RCC 7860 (cell line): ENCODE measurements around the gene ERMARD.

Source experiments
- DNase-seq: peaks from one replicate; pipeline ENCODE4 v3.0.0-alpha.2; 2015; ENCODE audit warnings: low spot score
- FAIRE-seq: peaks from 2 replicates; lab custom pipeline; 2012; peaks lifted over from hg19 to GRCh38; lab: Jason Lieb, UNC

Gene ERMARD

DNA sequence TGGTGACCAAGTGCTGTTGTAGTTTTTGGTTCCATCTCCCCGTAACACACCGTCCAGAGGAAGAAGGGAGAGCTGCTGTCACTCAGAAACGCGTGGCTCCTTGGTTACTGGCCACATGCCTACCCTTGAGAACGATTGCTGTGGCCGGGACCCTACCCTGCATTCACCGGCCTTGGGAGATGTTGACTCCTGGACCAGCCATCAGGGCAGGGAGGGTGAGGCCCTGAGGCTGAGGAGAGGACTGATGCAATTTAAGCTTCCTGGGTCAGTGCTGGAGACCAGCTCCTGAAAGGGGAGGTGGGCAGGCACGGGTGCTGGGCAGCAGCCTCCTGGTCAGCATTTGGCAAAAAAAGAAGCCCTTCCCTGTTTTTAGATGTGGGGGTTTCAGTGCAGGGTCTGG, 31.5 kb downstream of the ERMARD start:
- no peak for FAIRE-seq
- DNase-seq: no peak

DNA sequence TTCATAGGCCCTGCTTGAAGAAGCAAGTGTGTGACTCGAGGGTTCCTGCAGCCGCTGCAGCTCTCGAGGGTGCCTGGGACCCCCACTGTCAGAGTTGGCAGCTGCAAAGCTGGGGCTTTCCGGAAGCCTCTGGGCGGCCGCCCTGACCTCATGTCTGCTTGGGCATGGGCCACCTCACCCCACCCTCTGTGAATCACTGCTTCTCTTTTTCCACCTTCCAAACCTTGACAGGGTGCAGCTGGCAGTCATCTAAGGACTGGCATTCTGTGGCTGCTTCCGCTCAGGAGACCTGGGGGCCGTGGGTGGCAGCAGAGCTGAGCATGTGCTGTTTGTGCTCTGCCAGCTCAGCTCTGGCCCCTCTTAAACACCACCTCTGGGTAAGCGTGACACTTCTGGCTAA, 32.0 kb downstream of the ERMARD start:
- no peak for DNase-seq

DNA sequence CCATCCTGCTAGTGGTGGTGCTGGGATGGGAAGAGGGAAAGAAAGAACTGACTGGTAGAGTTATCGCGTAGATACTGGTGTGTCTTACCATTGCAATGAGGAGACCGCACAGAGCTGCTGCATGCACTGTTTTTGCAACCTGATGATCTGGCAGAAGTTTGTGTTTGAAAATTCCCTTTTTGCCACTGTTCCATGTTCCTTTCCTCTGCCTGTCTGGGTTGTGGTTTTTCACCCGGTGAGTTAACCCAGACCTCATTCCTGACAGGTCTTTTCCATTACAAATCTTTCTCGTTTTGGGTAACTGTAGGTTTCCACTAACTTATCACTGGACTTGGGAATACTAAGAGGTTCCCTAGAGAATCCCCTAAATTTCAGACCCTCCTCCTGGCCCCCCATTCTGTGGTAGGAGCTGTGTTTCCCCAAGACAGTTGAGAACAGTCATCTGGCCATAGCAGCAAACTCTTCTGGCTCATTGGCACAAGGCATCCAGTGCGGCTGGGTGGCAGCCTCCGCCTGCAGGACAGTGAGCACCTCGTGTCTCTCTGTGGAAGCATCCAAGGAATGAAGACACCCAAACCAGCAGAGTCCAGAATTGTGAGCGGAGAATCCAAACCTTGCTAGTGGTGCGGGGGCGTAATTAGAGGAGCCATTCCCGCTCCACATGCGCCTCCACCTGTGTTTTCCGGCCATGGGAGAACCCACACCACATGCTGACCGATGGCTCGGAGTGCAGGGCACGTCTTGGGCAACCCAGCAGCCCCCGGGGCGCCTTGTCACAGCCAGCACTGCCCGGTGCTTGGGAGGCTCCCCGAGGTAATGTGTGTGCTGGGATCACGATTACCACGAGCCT, 32.8 kb downstream of the ERMARD start:
- FAIRE-seq: no peak

More for the DNA sequence above, 32.0 kb downstream of the ERMARD start:
- FAIRE-seq: no peak

DNA sequence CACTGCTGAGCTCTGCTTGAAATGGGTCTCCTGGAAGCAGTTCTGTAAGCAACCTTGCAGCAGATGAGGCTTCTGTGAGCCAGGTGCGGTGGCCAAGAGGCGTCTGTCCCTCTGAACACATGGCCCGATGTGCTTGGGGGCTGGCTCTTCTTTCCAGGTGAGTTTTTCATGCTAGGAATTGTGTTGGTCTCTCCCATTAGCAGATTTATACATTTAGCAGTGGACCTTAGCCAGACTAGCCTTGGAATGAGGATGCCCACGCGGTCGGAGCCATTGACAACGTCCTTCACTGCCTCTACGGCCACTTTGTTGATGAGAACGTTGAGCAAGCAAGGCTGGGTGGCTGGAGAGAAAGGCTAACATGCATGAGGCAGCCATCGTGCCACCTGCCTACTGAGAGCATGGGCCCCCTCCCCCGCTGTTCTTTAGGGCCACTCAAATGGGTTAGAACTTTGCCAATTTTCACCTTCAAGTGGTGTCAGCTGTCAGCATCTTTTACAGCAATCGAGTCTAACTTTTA, 33.5 kb downstream of the ERMARD start:
- FAIRE-seq: no peak
- no peak for DNase-seq

More for the DNA sequence above, 32.8 kb downstream of the ERMARD start:
- no peak for DNase-seq

DNA sequence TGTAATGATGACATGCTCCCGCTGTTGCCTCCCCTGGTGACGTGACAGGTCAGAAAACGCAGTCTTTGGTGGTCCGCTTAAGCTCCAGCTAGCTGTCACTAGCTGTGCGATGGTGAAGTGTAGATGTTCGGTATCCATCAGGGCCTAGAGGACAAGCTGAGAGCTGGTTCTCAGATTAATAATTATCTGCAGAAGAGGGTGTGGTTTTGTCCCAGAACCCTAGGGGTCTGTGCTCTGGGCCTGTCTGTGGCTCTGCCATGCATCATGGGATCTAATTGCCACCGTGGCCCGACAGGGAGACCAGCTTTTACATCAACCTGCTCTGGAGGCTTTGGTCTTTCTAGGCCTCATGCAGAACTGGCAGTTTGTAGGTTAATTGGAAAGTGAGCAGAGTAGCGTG, 34.1 kb downstream of the ERMARD start:
- DNase-seq: no peak

DNA sequence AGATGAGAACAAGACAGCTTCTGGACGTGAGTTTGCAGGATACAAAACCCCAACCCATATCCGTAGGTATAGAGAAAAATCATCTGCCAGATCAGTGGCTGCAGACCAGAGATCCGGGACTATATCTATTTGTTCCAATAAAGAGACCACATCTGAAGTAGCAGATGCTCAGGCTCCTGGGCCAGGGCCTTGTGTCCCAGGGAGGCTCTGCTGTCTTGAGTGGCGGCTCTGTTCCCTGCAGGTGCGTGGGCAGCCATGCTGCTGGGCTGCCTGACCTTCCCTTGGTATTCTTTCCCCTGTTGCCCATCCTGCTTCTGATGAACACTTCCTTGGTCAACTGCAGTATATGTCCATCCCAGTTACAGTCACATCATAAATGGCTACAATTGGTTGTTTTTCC, 34.9 kb downstream of the ERMARD start:
- no peak for DNase-seq
- no peak for FAIRE-seq

More for the DNA sequence above, 34.1 kb downstream of the ERMARD start:
- no peak for FAIRE-seq

DNA sequence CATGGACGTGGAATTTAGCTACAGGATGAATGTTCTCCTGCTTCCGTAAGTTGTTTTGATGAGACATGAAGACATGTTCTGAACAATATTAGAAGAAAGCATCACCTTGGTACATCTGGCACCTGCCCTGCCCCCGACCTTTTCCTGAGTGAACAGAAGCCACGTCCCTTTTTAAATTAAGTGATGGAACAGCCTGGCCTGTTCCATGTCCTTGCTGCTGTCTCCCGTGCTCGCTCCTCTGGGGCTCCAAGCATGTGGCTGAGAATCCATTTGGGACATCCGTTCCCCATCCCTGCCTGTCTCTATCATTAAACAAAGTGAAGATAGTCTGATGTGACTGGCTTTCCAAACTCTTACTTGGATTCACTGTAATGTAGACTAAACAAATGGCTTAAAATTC, 36.4 kb downstream of the ERMARD start:
- no peak for FAIRE-seq
- DNase-seq: no peak

DNA sequence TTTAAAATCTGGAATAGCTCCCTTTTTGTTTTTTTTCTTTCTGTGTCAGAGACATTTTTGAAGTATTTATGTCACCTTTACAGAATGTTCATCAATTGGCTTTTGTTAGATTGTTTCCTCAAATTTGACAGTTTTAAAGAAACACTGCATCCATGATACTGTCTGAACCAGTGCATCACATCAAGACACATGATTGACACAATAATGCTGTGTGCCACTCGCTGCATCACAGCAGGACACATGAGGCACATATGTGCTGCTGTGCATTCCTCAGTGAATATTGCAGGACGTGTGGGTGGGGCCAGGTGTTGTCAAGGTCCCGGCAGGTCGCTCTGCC, 37.4 kb downstream of the ERMARD start:
- no peak for FAIRE-seq
- no peak for DNase-seq

DNA sequence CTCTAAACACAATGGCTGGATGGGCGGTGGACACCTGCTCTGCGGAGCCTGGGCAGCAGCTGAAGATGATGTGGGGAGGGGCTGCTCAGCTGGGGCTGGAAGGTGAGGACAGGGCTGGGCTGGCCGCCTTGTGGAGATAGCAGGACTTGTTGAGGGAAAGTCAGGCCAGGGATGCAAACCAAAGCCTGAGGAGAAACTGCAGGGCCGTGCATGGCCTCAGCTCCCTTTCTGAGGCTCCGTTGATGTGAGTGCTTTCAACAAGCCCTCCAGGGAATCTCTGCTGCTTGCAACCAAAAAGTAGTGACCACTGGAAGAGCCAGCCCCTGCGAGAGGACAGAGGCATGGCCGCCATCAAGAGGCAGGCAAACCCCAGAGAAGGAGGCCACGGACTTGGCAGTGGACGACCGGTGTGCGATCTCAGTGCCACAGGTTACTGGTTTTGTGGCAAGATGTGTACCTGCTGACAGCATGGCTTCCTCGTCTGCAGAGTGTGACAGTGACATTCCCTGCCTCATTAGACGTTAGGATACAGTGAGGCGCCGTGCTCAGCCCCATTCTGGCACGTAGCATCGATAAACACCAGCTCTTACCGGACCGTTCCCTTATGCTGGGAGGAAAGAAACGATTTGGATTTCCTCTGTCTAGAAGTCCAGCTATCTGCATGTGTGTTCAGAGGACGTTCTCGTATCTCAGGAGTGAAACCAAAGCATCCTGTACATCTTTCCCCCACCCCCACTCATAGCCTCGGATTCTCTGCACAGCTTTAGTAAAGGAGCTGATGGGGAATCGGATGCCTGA, 37.9 kb downstream of the ERMARD start:
- FAIRE-seq (no peak), DNase-seq (no peak)

DNA sequence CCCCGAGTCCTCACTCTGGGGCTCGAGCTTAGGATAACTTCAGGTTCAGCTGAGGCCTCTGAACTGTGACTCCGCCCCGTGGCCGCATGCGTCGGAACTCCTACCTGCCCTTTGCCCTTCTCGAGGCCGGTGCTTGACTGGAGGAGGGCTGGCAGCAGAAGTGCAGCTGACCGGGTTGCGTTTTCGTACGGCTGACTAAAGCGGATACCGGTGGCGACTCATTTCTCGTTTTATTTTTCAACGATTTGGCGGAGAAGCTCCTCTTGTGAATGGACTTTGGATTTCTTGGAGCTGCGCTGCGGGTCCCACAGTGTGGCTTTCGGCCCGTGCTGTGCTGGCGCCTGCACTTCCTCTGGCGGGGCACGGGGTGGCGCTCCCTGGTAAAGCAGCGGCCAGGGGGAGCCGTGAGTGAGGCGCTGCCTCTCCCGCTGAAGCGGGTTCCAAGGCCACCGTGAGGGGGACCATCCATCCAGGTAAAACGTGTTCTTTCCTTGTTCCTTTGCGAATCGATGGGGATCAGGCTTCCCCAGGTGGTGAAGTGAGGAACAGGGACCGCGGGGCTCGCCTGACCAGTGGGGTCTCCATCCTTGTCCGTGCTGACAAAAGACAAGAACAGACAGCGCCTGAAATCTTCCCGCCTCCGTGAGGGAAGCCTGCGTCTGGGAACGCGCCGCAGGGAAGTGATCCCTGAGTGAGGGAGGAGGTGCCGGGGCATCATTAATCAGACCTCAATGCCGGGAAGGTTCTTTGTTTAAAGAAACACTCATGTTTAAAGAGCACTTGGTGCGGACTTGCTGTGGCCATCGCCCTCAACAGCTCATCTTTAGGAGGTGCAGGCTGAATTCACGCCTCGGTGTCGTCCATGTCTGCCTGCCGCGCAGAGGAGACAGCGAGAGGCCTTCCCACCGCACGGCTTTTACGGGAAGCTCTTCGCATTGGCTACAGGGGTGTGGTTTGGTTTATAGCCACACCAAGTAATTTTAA, 38.8 kb downstream of the ERMARD start:
- no peak for FAIRE-seq
- peak; percentile 8 for DNase-seq

DNA sequence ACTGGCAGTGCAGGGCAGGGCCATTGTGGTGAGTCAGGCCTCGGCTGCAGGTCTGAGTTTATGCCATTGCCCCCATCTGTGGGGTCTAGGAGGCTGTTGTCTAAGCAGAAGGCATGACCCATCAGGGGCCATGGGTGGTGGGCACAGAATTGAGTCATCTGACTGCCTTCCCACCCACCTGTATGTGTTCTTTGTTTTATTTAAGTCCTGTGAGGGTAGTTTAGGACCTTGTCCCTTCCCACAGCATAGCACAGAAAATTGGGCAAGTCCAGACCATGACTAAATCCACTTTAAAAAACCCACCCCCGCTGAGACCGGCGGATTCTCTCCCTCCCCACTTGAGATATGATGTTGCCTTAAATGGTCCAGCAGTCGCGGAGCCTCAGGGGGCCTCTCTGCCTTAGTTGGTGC, 40.3 kb downstream of the ERMARD start:
- no peak for DNase-seq
- FAIRE-seq: no peak

DNA sequence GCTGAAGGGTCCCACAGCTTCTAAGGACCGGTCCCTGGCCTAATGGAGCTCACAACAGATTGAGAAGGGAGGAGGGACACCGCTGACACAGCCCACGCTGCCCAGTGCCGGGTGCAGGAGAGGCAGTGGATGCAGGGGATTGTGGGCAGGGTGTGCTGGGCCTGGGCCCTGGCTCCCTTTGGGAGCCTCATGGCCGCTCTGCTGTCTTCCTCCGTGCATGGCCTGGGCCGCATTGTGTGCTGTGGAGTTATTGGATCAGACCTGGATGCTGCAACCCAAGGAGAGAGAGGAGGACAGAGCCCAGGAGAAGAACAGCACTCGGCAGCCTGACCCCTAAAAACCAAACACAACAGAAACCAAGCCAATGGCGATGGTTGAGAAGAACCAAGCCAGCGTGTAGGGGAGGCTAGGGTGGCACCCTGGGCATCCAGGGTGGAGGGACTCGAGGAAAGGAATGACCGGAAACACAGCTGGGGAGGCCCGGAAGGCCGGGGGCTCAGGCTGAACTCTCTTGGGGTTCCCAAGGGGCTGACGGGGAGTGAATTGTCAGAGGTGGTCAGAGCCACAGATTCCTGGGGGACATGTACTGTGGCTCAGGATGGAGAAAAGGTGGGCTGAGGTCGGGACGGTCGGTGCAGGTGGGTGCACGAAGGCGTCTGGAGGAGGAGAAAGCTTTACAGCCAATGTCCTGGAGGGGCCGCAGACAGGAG, 41.0 kb downstream of the ERMARD start:
- FAIRE-seq (no peak), DNase-seq (no peak)

DNA sequence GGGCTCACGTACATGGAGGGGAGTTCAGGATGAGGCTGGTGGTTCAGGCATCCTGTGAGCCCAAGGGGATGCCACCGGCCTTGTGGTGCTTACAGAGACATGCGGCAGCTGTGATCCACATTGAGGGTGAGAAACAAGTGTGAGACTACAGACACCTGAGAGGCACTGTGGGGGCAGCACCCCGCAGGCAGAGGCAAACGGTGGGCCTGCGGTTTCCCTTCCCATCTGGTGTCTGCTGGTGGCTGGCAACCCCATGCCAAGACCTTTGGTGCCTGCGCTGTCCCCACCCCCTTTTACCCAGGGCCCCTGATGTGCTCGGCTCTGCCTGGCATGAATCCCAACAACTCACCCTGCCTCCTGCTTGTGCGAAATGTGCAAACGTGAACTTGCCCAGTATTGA, 42.0 kb downstream of the ERMARD start:
- DNase-seq (no peak), FAIRE-seq (no peak)

DNA sequence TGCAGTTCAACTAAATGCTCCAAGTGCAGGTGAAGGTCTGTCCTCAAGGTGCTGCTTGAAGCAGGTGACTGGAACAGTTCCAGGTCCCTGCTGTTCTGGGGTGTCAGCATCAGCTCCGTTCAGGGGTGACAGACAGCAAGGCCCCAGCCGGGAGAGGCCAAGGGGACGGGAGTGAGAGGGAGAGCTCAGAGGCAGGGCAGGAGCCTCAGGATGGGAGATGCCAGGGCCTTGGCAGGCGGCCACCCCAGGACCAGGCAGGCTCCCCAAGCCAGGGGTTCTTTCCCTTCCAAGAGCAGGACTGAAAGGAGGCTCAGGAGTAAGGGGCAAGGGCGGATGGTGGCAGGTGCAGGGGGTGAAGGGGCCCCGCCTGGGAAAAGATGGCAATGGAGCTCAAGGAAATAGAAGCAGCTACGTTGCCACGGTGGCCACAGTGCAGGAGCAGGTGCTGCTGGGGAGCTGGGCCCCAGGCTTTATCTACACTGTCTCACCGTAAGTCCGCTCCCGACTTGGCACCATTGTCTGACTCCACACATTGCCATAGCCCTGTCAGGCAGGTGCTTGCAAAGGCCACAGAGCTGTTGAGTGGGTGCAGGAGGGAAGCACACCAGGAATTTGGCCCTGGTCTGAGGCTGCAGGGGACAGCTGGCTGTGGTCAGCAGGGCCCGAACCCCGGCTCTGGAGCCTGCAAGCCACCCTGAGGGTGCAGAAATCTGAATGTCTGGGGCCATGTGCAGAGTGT, 43.1 kb downstream of the ERMARD start:
- DNase-seq (no peak), FAIRE-seq (no peak)

DNA sequence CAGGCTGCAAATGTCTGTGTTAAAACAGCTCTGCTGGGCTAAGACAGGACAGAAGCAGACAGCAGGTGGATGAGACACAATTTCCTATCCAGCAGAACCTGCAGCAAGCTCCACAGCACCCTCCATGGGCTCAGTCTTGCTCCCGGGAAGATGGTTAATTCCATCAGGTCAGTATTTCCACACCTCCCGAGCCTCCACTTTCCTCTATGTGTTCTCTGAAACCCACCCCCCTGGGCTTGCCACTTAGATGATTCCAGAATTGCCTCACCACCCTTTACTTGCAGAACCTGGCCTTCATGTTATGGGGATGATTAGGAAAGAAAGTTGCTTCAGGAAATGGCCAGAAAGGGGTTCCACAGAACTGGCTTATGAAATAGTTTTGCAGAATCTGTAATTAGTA, 43.8 kb downstream of the ERMARD start:
- FAIRE-seq (no peak), DNase-seq (no peak)

DNA sequence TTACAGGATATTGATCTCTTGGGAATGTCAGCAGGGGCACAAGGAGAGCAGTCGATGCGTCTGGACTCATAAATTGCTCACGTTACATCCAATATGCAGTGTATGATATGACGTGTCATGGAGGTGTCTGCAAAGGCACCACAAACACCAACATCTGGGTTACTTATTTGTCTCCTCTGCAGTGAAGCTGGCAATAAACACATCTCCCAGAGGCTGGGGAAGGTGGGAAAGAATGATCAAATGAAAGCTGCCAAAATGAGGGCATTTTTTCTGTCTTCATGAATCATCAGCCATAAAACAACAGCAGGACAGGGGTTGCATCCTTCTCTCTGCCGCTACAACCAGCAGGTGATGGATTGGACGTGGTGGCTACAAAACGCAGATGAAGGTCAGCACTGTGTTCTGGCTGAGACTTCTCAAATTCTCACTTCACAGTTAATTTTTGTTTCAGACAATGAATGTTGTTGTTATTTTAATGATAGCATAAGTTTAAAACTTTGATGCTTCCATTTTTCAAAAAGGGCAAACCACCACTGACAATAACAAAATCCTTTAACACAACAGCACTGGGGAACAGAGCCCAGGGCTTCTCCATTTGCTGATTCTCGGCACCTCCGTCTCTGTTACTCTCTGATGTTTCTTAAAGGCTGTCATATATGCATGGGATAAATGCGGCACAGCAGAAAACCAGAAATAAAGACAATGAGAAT, 47.5 kb downstream of the ERMARD start:
- FAIRE-seq (no peak), DNase-seq (no peak)

DNA sequence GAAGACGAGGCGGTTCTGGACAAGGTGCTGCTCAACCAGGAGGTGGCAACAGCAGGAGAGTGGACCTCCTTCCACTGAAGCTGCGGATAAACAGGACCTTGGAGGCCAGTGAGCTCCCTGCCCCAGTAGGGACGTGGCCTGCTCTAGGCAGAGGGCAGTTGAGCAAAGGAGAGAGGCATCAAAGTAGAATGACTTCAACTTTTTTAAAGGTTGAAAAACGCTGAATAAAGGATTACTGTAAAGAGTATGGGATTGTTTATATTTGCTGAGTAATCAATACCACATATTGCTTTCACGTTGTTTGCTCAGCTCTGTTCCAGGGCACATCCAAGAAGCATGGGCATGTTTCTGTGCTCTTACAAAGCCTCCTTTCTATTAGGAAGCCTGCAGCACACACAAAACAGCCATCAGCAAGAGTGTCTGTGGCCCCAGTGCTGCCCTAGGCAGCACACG, 48.1 kb downstream of the ERMARD start:
- DNase-seq: no peak
- FAIRE-seq: no peak

DNA sequence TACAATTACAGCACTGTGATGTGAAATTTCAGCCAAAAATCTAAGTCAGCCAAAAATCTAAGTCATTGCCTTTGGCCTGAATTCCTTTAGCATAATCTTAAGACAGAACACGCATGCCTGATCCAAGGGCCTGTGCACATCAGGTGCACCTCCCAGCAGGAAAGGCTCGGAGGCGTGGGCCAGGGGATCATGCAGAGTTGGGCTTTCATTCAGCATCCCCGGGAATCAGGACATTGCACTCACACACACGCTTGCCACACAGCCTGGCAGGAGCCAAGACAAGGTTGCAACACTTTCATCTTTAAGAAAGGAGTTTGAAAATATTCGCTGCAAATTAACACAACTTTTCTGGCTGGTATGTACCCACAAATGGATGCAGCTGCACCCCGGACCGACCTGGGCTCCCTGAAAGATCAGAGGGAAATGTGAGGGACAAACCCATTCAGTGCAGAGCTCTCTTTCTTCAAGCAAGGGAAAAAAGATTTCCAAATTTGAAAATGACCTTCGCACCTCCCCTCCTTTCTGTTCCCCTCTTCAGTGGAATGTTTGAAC, 48.8 kb downstream of the ERMARD start:
- DNase-seq: no peak
- FAIRE-seq: no peak
